CD14-positive monocyte (primary cell): ENCODE data around the gene NRGN. TPM values are rescaled to one million over a fixed set of nuclear protein-coding genes. Genes with fewer than 3 reads are reported as not detected.

Source experiments
- DNase-seq, 3 donors: peaks; one replicate each; pipeline ENCODE4 v3.0.0-alpha.2; 2011 to 2022
- H2AFZ ChIP-seq: 2 replicates; pipeline ENCODE4 v1.6.0; 2012; ENCODE audit warnings: mild to moderate bottlenecking, low read depth, low read length, inconsistent platforms; ENCODE audit not compliant: insufficient read depth, poor library complexity, severe bottlenecking
- H3K27ac ChIP-seq, 2 donors: 1 replicate in 1 of 2; 2 replicates in 1 of 2; pipeline ENCODE4 v1.5.1; 2012 to 2013; ENCODE audit warnings: low read length in 2 of 2, control low read depth in 1 of 2, inconsistent platforms in 1 of 2, low read depth in 1 of 2, mild to moderate bottlenecking in 1 of 2
- H3K27me3 ChIP-seq, 2 donors: one replicate each; pipeline versions ENCODE4 v1.6.0 to v1.6.1; 2011 to 2013; ENCODE audit warnings: low read length in 2 of 2; ENCODE audit not compliant: control insufficient read depth in 2 of 2, insufficient read depth in 2 of 2
- H3K36me3 ChIP-seq, 2 donors: replicated peaks in 1 of 2; 1 replicate in 1 of 2; 2 replicates in 1 of 2; pipeline versions ENCODE4 v1.5.1 to v1.6.1; 2012 to 2013; ENCODE audit warnings: low read length in 2 of 2, control low read depth in 1 of 2, inconsistent platforms in 1 of 2, mild to moderate bottlenecking in 1 of 2; ENCODE audit not compliant: insufficient read depth in 2 of 2, control insufficient read depth in 1 of 2
- H3K4me1 ChIP-seq, 2 donors: 1 replicate in 1 of 2; 2 replicates in 1 of 2; pipeline versions ENCODE4 v1.5.1 to v1.6.1; 2012 to 2013; ENCODE audit warnings: low read length in 2 of 2, control low read depth in 1 of 2, inconsistent platforms in 1 of 2, mild to moderate bottlenecking in 1 of 2, moderate library complexity in 1 of 2; ENCODE audit not compliant: insufficient read depth in 2 of 2, control insufficient read depth in 1 of 2
- H3K4me2 ChIP-seq: replicated peaks from 2 replicates; pipeline ENCODE3; 2012; ENCODE audit warnings: low read length, moderate library complexity, mild to moderate bottlenecking; ENCODE audit not compliant: poor library complexity, severe bottlenecking; ENCODE audit errors: extremely low read depth
- H3K4me3 ChIP-seq, 3 experiments: fragments of 200-600 bp in 1 of 3; sonication (generic) in 1 of 3; replicated peaks in 1 of 3; 1 replicate in 2 of 3; 2 replicates in 1 of 3; pipeline ENCODE4 v1.5.1; 2011 to 2013; ENCODE audit warnings: low read length in 3 of 3, mild to moderate bottlenecking in 3 of 3, control low read depth in 2 of 3, low read depth in 2 of 3, inconsistent platforms in 1 of 3, moderate library complexity in 1 of 3
- H3K79me2 ChIP-seq: 2 replicates; pipeline ENCODE4 v1.6.0; 2012; ENCODE audit warnings: mild to moderate bottlenecking, control low read depth, inconsistent platforms, low read length, moderate library complexity; ENCODE audit not compliant: insufficient read depth
- H3K9ac ChIP-seq: 2 replicates; pipeline ENCODE4 v1.6.0; 2017; ENCODE audit warnings: low read length, mild to moderate bottlenecking; ENCODE audit not compliant: insufficient read depth, poor library complexity, severe bottlenecking
- H3K9me3 ChIP-seq, 2 donors: replicated peaks in 1 of 2; 1 replicate in 1 of 2; 2 replicates in 1 of 2; pipeline versions ENCODE4 v1.5.1 to v1.6.1; 2012 to 2013; ENCODE audit warnings: low read length in 2 of 2, control low read depth in 1 of 2; ENCODE audit not compliant: control insufficient read depth in 1 of 2, insufficient read depth in 1 of 2
- H4K20me1 ChIP-seq: 2 replicates; pipeline ENCODE4 v1.6.0; 2012; ENCODE audit warnings: mild to moderate bottlenecking, low read length, control low read depth, moderate library complexity; ENCODE audit not compliant: insufficient read depth
- H3K27ac Mint-ChIP-seq, 7 donors: one replicate each; pipeline ENCODE4 v1.8.0; 2020; ENCODE audit warnings: mild to moderate bottlenecking in 7 of 7, mixed read lengths in 7 of 7, moderate library complexity in 6 of 7, inconsistent platforms in 2 of 7
- H3K27me3 Mint-ChIP-seq, 3 donors: one replicate each; pipeline ENCODE4 v1.8.0; 2021 to 2022; ENCODE audit warnings: low read depth in 3 of 3, mild to moderate bottlenecking in 3 of 3, mixed read lengths in 3 of 3, moderate library complexity in 3 of 3, inconsistent platforms in 1 of 3
- H3K36me3 Mint-ChIP-seq, 2 donors: one replicate each; pipeline ENCODE4 v1.8.0; 2020; ENCODE audit warnings: mixed read lengths in 2 of 2, inconsistent platforms in 1 of 2, mild to moderate bottlenecking in 1 of 2
- H3K4me1 Mint-ChIP-seq: one replicate; pipeline ENCODE4 v1.8.0; 2020; ENCODE audit warnings: mild to moderate bottlenecking, mixed read lengths
- H3K4me3 Mint-ChIP-seq, 2 donors: one replicate each; pipeline ENCODE4 v1.8.0; 2020; ENCODE audit warnings: mild to moderate bottlenecking in 2 of 2, mixed read lengths in 2 of 2, moderate library complexity in 1 of 2
- H3K9me3 Mint-ChIP-seq, 7 donors: one replicate each; pipeline ENCODE4 v1.8.0; 2020 to 2022; ENCODE audit warnings: mixed read lengths in 7 of 7, mild to moderate bottlenecking in 6 of 7, moderate library complexity in 6 of 7, inconsistent platforms in 2 of 7
- WGBS: methylation state at CpG from one replicate; pipeline ENCODE4 v1.1.5; 2013; ENCODE audit warnings: missing lambda C conversion rate; ENCODE audit not compliant: insufficient coverage; 5-methylcytosine and 5-hydroxymethylcytosine counted together
- intact Hi-C, 2 donors: fragments of 100-400 bp; cut with micrococcal nuclease; formaldehyde crosslinking; loops; one replicate each; pipeline versions ENCODE4 v1.15.0 to v1.15.1; 2023
- polyA plus RNA-seq, 3 donors: library from polyadenylated mRNA; depleted of rRNA in 1 of 3; unstranded in 2 of 3; stranded (reverse) in 1 of 3; fragments of 300-500 nt in 2 of 3; fragments of >200 nt in 1 of 3; fragmentation: Illumina TruSeq in 2 of 3; gene quantifications; 1 replicate in 2 of 3; 2 replicates in 1 of 3; pipeline ENCODE4 v1.2.3, GENCODE V29; 2012 to 2021
- TF ChIP-seq, protein P1 (sequence below): fragments of 200-600 bp; IDR thresholded peaks from one replicate; pipeline ENCODE4 v1.8.0; 2022; ENCODE audit warnings: antibody characterized with exemption, mild to moderate bottlenecking

Gene NRGN
- polyA plus RNA-seq, 3 donors: 17.2 to 125 (median 19.2) TPM

- H3K4me1 Mint-ChIP-seq: peaks cover 68% of the 10 kb centered on the region
Measured at GRCh38 chr11:124724979-124725718, 14.6 kb upstream of the NRGN start.

DNA sequence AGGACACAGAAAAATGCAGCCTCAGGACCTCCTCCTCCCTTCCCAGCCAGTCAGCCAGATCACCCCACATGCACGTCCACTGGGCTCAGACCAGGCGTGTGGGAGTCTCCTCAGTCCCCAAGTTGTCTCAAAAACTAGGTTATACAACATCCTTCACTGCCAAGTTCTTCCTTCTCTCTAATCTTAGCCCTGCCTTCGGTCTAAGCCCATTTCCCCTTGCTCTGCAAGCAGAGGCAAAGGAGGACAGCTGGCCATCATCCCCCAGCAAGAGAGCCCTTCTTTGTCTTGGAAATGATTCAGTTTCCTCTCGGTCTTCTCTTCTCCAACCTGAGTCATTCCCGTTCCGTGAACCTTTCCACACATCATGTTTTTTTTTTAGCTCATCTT lies 14.0 kb upstream of the NRGN start:
- H4K20me1 ChIP-seq: no peaks in the 10 kb centered on the region
- Mint-ChIP-seq H3K36me3 (no peaks in the 10 kb centered on the region), H3K27me3 (peaks cover 8 to 11% (median 9%) of the 10 kb centered on the region in 3 donors), H3K4me1 (peaks cover 70% of the 10 kb centered on the region), H3K27ac (peak overlapping the region; percentile 13 to 77 (median 60)), H3K4me3 (peak overlapping the region in 1 of 2 donors; percentile 52), H3K9me3 (no peaks in the 10 kb centered on the region)
- intact Hi-C loops: no loop called here
- no peak overlapping the region for H3K9ac ChIP-seq
- no peaks in the 10 kb centered on the region for H3K79me2 ChIP-seq
- H3K4me2 ChIP-seq: peak overlapping the region; percentile 67
- no peaks in the 10 kb centered on the region for H3K27me3 ChIP-seq
- no peak overlapping the region for H3K27ac ChIP-seq
- no peaks in the 10 kb centered on the region for H3K9me3 ChIP-seq
- TF ChIP-seq, protein P1, sequence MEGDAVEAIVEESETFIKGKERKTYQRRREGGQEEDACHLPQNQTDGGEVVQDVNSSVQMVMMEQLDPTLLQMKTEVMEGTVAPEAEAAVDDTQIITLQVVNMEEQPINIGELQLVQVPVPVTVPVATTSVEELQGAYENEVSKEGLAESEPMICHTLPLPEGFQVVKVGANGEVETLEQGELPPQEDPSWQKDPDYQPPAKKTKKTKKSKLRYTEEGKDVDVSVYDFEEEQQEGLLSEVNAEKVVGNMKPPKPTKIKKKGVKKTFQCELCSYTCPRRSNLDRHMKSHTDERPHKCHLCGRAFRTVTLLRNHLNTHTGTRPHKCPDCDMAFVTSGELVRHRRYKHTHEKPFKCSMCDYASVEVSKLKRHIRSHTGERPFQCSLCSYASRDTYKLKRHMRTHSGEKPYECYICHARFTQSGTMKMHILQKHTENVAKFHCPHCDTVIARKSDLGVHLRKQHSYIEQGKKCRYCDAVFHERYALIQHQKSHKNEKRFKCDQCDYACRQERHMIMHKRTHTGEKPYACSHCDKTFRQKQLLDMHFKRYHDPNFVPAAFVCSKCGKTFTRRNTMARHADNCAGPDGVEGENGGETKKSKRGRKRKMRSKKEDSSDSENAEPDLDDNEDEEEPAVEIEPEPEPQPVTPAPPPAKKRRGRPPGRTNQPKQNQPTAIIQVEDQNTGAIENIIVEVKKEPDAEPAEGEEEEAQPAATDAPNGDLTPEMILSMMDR: no peak
- DNase-seq: peak in 2 of 3 donors; percentile 41 to 46
- 0% methylated on average over 5 of the region's 6 CpGs for WGBS
- no peaks in the 10 kb centered on the region for H3K36me3 ChIP-seq
- peak overlapping the region; percentile 73 for H2AFZ ChIP-seq
- peak overlapping the region in 1 of 3 experiments; percentile 63 for H3K4me3 ChIP-seq
- H3K4me1 ChIP-seq: peaks cover 63 to 65% of the 10 kb centered on the region in 2 donors

More at GRCh38 chr11:124724979-124725718, 14.6 kb upstream of the NRGN start:
- Mint-ChIP-seq H3K4me3 (peak overlapping the region; percentile 47 to 52), H3K27ac (peak overlapping the region in 6 of 7 donors; percentile 13 to 77 (median 52)), H3K36me3 (no peaks in the 10 kb centered on the region), H3K27me3 (peaks cover 8 to 12% (median 9%) of the 10 kb centered on the region in 3 donors), H3K9me3 (no peaks in the 10 kb centered on the region)
- Histone ChIP-seq H3K4me2 (peak overlapping the region; percentile 67), H3K9ac (no peak overlapping the region), H3K4me3 (peak overlapping the region in 1 of 3 experiments; percentile 63), H4K20me1 (no peaks in the 10 kb centered on the region), H3K36me3 (no peaks in the 10 kb centered on the region), H3K4me1 (peaks cover 59 to 60% of the 10 kb centered on the region in 2 donors), H3K9me3 (no peaks in the 10 kb centered on the region), H3K27ac (no peak overlapping the region), H3K27me3 (no peaks in the 10 kb centered on the region), H2AFZ (peak overlapping the region; percentile 73), H3K79me2 (no peaks in the 10 kb centered on the region)
- WGBS: 0% methylated on average over 2 of the region's 14 CpGs
- intact Hi-C loops: no loop called here
- DNase-seq: no peak
- TF ChIP-seq, protein P1: no peak
